BJ (cell line): Measurements from ENCODE around the gene SNRK. TPM values are rescaled to one million over a fixed set of nuclear protein-coding genes. Genes with fewer than 3 reads are reported as not detected.

ENCODE experiments used
- CTCF ChIA-PET: fragments of 350-600 bp; formaldehyde crosslinking; extraction: SDS; loops from one replicate; lab custom pipeline; 2021; ENCODE audit warnings: antibody characterized with exemption, inconsistent platforms; lab: Yijun Ruan, JAX
- POLR2A ChIA-PET: fragments of 300-600 bp; sonication (Branson Sonifier 250); formaldehyde crosslinking; extraction: SDS; loops from one replicate; lab custom pipeline; 2021; ENCODE audit warnings: antibody characterized with exemption; lab: Charles Lee
- DNase-seq: peaks from one replicate; pipeline ENCODE4 v3.0.0-alpha.2; 2011; ENCODE audit warnings: low read depth
- H3K27me3 ChIP-seq: 2 replicates; pipeline ENCODE4 v1.6.0; 2011; ENCODE audit warnings: low read length; ENCODE audit not compliant: control insufficient read depth, insufficient read depth
- H3K36me3 ChIP-seq: 2 replicates; pipeline ENCODE4 v1.5.1; 2011; ENCODE audit warnings: low read length; ENCODE audit not compliant: control insufficient read depth, insufficient read depth
- H3K4me3 ChIP-seq: 2 replicates; pipeline ENCODE4 v1.5.1; 2011; ENCODE audit warnings: low read depth, mild to moderate bottlenecking, control low read depth, low read length
- CTCF ChIP-seq: IDR thresholded peaks from 2 replicates; pipeline ENCODE4 v1.5.1; 2011; ENCODE audit warnings: low read depth, mild to moderate bottlenecking, control low read depth, inconsistent platforms, low read length, moderate library complexity; ENCODE audit not compliant: insufficient read depth
- polyA plus RNA-seq: library from polyadenylated mRNA; depleted of rRNA; stranded (reverse); fragments of >200 nt; gene quantifications from 2 replicates; pipeline ENCODE4 v1.2.3, GENCODE V29; 2011

SNRK gene
- polyA plus RNA-seq, 1 experiment: 11.5 TPM

- H3K36me3 ChIP-seq: peaks cover 3% of the 10 kb centered on the region; the same call in 1 of the 2 replicates
- no peak for TF ChIP-seq CTCF
- CTCF ChIA-PET: no interaction called here
- H3K27me3 ChIP-seq: no peaks in the 10 kb centered on the region
- no peak for DNase-seq
- H3K4me3 ChIP-seq: no peak overlapping the region
- POLR2A ChIA-PET: no interaction called here
Observed at GRCh38 chr3:43319794-43320193, 33.5 kb downstream of the SNRK start.

GRCh38 chr3:43320288-43320687 lies 33.9 kb downstream of the SNRK start:
- H3K36me3 ChIP-seq: peaks cover 3% of the 10 kb centered on the region; the same call in 1 of the 2 replicates
- H3K4me3 ChIP-seq: no peak overlapping the region
- H3K27me3 ChIP-seq: no peaks in the 10 kb centered on the region
- TF ChIP-seq CTCF: no peak
- CTCF ChIA-PET: interaction anchor here (1.0 kb wide), 1 partner anchor 16 kb away, joined by 3 read pairs; no protein-coding TSS in a partner anchor
- no peak for DNase-seq
- POLR2A ChIA-PET: no interaction called here

GRCh38 chr3:43323541-43323940 lies 37.2 kb downstream of the SNRK start:
- POLR2A ChIA-PET: no interaction called here

GRCh38 chr3:43326891-43327581 lies 40.7 kb downstream of the SNRK start:
- ChIA-PET CTCF (interaction anchor here (1.2 to 1.8 kb wide), 3 partner anchors 10 to 59 kb away, joined by 3 to 7 read pairs (median 3); no protein-coding TSS in a partner anchor), POLR2A (no interaction called here)
- no peak for TF ChIP-seq CTCF
- Histone ChIP-seq H3K4me3 (no peak overlapping the region), H3K27me3 (no peaks in the 10 kb centered on the region), H3K36me3 (no peaks in the 10 kb centered on the region)
- no peak for DNase-seq

More at GRCh38 chr3:43323541-43323940, 37.2 kb downstream of the SNRK start:
- no peak for DNase-seq
- TF ChIP-seq CTCF: no peak
- CTCF ChIA-PET: no interaction called here
- H3K27me3 ChIP-seq: no peaks in the 10 kb centered on the region
- no peak overlapping the region for H3K4me3 ChIP-seq
- H3K36me3 ChIP-seq: no peaks in the 10 kb centered on the region

GRCh38 chr3:43327582-43327979 lies 41.2 kb downstream of the SNRK start:
- no peak overlapping the region for H3K4me3 ChIP-seq
- no peak for TF ChIP-seq CTCF
- CTCF ChIA-PET: interaction anchor here (0.7 to 1.8 kb wide), 3 partner anchors 9 to 68 kb away, joined by 3 to 7 read pairs (median 3); no protein-coding TSS in a partner anchor
- no peak for DNase-seq
- no peaks in the 10 kb centered on the region for H3K36me3 ChIP-seq
- POLR2A ChIA-PET: no interaction called here
- no peaks in the 10 kb centered on the region for H3K27me3 ChIP-seq
